ENCODE results near the gene MEAF6.

DNA sequence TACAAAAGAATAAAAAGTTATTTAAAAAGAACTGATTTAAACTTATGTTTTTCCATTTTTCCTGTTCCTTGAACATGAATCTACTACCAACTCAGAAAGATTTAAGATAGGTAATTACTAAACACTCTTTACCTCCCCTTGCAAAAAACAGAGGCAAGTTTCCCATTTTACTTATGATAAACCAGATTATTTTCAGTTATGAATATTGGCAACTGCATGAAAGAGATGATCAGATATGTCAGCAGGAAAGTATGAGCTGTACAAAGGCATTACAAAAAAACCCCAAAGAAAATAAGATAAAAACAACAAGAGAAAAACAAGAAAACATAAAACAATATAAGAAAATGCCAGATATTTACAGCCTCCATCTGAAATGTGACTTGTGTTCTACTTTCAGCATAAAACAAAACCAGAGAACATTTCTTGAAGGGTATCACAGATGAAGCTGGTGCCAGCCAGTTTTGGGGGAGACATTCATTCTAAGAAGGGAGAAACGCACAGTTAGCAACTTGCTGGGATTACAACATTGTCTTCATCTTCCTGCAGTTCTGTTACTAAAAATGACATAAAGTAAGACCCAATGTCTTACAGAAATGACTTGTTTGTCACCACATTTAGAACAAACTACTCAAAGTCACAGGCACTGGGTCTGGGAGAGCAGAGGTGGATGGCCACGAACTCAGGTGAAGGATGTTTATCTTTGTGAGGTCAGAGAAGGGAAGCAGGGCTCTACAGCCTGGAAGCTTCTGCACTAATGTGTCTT, 21.0 kb downstream of the MEAF6 start:
- TF ChIP-seq, protein P1, sequence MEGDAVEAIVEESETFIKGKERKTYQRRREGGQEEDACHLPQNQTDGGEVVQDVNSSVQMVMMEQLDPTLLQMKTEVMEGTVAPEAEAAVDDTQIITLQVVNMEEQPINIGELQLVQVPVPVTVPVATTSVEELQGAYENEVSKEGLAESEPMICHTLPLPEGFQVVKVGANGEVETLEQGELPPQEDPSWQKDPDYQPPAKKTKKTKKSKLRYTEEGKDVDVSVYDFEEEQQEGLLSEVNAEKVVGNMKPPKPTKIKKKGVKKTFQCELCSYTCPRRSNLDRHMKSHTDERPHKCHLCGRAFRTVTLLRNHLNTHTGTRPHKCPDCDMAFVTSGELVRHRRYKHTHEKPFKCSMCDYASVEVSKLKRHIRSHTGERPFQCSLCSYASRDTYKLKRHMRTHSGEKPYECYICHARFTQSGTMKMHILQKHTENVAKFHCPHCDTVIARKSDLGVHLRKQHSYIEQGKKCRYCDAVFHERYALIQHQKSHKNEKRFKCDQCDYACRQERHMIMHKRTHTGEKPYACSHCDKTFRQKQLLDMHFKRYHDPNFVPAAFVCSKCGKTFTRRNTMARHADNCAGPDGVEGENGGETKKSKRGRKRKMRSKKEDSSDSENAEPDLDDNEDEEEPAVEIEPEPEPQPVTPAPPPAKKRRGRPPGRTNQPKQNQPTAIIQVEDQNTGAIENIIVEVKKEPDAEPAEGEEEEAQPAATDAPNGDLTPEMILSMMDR (IDR thresholded peaks at IDR 0.05; ENCODE audit: extremely low read depth in 1 of 2, insufficient read depth in 1 of 2, low read depth in 1 of 2, low read length in 2 of 2), result no peak
- TF ChIP-seq, protein P2, sequence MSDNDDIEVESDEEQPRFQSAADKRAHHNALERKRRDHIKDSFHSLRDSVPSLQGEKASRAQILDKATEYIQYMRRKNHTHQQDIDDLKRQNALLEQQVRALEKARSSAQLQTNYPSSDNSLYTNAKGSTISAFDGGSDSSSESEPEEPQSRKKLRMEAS (IDR thresholded peaks at IDR 0.05; ENCODE audit: insufficient read depth, insufficient read length), result no peak
- TF ChIP-seq POLR2A (IDR thresholded peaks at IDR 0.05; ENCODE audit: low read depth, low read length) (no peak), JUN (IDR thresholded peaks at IDR 0.05; ENCODE audit: borderline replicate concordance, insufficient read depth, insufficient read length, low read depth) (no peak), POLR2AphosphoS5 (IDR thresholded peaks at IDR 0.05; ENCODE audit: insufficient read depth, low read depth, low read length) (no peak), EZH2 (IDR thresholded peaks at IDR 0.05; ENCODE audit: borderline replicate concordance, low read depth, low read length, severe bottlenecking) (no peak)

Measured in endothelial cell of umbilical vein (primary cell).